GM21786 (cell line): ENCODE data around the gene CA5B.
"Not testable (repeated sequence)": the region's sequence is repeated elsewhere in the genome, so short reads cannot be mapped to it uniquely, and the experiment has no call there.

ENCODE experiments used
- ATAC-seq: cut with Tn5 transposase; IDR thresholded peaks from one replicate; pipeline ENCODE4 v1.9.1; 2021; ENCODE audit not compliant: unreplicated experiment

The CA5B gene

DNA sequence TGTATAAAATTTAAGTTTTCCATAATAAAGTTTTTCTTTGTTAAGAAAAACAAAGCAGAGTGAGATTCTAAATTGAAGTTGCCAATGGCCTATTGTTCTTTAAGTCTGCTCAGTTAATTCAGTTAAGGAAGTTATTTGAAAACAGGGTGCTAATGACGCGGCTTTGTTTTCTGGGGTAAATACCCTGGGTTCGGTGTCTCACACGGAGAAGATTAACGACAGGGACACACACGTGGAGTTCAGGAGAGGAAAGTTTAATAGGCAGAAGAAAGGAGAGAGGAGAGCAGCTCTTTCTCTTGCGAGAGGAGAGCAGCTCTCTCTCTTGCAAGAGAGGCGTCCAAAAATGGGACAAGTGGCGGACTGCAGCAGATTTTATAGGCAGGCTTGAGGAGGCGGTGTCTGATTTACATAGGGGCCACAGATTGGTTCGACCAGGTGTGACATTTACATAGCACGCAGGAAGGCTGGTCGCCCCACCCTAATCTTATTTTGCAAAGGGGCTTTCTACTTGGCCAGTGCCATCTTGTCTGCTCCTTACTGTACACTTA lies 9.6 kb downstream of the CA5B start:
- no peak for ATAC-seq

DNA sequence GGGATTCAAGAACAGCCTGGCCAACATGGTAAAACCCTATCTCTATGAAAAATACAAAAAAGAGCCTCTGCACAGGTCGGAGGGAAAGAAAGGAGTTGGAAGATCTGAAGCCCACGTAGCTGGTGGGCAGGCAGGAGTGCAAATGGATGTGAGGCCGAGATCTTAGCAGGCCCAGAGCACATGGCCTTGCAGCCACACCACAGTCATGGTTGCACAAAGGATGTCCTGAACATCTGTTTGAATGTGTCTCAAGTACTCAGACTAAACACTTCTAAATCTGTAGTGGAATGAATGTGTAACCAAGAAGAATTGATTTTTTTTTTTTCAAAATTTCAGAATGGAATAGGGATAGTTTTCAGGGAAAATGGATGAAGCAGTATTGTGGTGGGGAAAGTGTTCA lies 10.8 kb downstream of the CA5B start:
- ATAC-seq, result no peak

DNA sequence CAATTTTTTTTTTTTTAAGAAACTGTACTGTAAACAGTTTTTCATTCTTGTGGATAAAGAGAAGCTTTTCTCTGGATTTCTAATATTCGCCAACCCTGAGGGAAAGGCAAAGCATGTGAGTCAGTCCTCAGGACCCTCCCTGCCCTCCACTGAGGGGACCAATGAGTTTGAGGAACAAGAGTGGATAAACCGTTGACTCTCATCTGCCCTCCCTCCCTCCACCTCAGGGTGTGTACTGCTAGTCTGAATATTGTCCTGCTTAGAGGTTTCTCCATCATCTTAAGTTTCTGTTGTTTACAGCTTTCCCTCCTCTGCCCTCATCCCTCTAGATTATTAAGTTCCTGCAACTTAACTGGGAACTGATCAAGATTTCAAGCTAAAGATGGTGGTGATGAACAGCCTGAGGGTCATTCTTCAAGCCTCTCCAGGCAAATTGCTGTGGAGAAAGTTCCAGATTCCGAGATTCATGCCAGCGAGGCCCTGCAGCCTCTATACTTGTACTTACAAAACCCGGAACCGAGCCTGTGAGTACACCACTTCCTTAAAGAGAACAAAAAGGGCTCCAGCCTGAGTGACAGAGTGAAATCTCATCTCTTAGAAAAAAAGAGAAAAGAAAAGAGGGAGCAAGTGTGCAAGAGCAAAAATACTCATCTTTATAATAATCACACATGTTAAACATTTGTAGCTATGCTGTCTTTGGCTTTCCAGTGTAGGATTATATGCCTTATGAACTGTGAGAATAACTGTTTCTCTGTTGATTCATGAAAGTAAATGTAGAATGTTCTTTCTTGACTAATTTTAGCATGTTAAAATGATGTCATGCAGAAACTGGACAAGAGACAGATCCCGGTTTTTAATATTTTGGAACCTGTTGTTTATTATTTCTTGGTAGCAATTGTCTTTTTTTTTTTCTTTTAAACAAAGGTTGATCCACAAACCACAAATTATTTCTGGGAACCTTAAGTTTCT lies 11.9 kb downstream of the CA5B start:
- peak; percentile 82 for ATAC-seq

DNA sequence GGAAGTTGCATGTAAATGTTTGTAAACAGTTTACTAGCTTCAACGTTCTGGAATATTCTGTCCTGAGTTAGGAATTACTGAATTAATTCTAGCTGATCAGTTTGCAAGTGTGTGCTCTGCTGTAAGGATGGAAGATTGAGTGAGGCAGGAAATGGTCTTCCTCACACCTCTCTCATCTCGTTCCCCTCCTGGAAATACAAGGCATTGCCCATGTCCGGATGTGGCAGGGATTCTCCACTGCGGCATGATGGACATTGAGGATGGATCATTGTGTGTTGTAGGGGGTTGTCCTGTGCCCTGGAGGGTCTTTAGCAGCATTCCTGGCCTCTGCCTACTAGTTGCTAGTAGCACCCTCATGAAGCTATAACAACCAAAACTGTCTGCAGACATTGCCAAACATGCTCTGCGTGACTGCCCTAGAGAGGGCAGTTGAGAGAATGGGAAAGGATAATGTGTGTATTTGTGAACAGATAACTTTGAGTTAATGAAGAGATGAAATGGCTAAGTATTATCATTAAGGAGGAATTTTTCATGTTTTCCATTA lies 12.6 kb downstream of the CA5B start:
- no peak for ATAC-seq

DNA sequence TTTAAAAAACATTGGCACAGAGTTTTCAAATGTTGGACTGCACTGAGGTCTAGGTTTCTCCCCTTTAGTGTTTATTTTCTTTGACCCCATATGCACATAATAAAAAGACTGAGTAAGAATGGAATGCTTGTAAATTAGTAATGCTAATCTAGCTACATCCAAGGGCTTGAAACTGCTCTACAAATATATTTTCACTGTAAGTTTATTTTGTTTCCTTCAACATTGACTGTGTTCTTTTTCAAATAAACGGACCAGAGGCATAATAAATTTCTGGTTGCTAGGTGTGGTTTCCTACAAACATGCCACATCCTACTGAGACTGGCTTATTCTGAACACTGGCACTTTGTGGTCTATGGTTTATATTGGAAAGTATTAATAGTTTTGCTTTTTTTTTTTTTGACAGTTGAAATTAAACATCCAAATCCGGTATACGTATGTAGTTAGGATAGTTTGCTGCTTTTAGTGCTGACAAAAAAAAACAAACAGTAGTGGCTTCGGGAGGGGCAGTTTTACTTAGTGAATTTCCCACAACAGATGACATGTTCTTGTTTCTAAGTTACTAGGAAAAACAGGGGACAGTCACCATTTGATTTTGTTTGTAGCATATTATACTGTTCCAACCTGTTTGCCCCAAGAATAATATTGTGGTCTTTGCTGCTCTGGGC lies 13.2 kb downstream of the CA5B start:
- no peak for ATAC-seq

DNA sequence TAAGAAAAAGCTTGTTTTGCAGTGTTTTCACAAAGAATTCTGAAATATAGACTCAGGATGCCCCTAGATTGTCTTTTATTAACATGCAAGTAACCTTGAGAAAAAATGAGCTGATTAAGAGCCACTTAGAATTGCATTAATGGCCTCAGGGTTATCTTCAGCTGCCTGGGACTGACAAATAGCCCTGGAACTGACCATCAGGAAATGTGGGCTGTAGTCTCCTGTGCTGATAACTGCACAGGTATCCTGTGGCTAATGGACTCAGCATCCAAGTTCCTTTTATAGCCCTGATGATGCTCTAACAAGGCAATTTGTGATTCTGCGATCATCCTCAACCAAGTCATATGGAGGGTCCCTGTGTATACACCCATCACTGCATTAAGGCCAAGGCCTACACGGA lies 17.0 kb downstream of the CA5B start:
- no peak for ATAC-seq

DNA sequence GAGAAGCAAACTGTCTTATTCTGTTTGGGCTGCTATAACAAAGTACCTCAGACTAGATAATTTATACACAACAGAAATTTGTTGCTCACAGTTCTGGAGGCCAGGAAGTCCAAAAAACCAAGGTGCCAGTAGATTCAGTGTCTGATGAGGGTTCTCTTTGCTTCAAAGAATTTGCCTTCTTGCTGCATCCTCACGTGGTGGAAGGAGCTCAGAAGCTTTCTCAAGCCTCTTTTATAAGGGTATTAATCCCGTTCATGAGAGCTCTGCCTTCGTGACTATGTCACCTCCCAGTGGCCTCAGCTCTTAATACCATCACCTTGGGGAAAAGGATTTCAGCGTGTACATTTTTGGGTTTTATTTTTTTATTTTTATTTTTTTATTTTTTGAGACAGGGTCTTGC lies 20.1 kb downstream of the CA5B start:
- no peak for ATAC-seq

DNA sequence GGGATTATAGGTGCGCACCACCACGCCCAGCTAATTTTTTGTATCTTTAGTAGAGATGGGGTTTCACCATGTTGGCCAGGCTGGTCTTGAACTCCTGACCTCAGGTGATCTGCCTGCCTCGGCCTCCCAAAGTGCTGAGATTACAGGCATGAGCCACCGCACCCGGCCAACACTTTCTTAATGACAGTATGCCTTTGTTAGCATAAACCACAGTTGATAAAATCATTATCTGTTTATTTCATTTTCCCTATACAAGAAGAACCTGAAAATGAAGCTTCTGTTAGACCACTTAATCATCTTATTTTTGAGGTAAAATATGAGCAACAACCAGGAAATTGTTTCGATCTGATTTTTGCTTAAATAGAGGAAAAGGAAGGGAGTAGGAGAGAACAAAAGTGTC lies 21.8 kb downstream of the CA5B start:
- ATAC-seq, result not testable (repeated sequence)

DNA sequence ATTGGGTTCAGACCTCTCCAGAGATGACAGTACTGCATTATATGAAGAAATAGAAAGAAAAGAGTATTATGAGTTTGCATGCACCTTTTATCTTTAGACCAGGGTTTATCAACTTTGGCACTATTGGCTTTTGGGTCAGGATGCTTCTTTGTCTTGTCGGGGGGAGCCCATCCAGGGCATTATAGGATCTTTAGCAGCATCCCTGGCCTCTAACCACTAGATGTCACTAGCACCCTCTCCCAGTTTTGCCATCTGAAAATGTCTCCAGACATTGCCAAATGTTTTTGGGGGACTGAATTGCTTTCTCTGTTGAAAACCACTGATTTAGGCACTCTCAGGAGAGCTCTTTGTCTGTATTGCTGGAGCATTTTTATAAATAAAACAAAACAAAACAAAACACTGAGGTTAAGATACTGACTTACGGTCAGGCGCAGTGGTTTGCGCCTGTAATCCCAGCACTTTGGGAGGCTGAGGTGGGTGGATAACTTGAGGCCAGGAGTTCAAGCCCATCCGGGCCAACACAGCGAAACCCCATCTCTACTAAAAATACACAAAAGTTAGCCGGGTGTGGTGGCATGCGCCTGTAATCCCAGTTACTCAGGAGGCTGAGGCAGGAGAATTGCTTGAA lies 23.6 kb downstream of the CA5B start:
- ATAC-seq, result no peak

DNA sequence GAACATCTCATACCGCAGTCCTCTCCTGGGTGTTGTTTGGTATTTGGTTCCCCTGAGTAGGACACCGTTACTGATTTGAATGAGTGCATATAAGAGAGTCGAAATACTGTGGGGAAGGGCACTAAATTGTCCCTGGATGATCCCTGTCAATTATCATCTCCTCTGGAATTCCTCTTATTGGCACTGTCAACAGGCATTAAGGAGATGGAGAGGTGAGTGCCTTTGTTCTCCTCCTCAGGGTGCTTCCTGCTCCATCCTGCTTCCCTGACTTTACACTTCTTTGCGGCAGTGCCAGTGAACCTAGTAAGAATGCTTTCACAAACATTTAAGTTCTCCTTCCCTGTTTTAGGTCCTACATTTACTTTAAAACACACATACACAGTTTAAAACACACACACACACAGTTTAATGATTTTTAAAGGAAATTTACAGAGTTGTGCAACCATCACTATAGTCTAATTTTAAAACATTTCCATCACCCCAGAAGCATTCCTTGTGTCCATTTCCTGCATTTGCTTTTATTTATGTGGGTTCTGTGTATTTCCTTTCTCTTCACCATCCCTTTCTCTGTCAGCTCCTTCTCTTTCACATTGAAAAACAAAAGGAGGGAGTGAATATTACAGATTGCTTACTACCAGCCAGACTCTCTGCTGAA lies 31.4 kb downstream of the CA5B start:
- ATAC-seq, result no peak

DNA sequence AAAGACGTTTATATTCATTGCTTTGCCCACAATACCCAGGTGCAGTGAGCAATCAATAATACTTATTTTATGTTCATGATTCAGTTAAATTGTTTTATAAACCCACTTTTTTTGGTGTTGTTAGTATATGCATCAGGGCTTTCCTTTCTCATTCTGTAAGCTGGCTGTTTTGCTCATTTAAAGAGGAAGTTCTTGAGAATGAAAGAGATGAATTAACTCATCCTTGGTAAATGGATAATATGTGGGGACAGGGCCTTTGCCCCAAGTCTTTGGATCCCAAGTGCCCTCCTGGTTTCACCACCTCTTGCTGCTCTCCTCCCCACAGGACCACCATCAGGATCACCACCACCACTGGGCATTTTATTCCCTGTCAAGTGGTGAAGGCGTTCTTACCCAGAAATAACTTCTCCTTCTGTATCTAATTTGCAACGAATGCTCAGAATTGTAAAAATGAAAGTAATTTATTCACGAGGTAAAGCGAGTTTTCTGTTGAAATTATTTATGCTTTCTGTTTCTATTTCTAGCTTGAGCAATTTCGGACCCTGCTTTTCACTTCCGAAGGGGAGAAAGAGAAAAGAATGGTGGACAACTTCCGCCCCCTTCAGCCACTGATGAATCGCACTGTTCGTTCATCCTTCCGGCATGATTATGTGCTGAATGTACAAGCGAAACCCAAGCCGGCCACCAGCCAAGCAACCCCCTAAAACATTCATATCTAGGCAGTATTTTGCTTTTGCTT lies 44.1 kb downstream of the CA5B start:
- ATAC-seq, result peak; percentile 96

DNA sequence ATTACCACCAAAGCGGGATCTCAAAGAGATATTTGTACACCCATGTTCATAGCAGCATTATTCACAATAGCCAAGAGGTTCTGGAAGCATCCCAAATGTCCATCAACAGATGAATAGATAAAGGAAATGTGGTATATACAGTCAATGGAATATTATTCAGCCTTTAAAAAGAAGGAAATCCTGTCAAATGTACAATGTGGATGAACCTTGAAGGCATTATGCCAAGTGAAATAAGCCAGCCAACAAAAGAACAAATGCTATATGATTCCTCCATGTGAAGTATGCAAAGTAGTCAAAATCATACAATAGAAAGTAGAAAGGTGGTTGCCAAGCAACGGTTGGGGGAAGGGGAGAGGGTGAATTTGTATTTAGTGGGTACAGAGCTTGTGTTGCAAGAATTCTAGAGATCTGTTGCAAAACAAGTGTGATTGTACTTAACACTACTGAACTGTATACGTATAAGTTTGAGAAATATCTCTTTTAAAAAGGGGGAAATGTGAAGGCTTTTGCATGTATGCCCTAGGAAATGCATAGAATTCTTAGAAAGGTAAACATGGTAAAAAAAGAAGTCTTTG lies 47.2 kb downstream of the CA5B start:
- ATAC-seq, result no peak

DNA sequence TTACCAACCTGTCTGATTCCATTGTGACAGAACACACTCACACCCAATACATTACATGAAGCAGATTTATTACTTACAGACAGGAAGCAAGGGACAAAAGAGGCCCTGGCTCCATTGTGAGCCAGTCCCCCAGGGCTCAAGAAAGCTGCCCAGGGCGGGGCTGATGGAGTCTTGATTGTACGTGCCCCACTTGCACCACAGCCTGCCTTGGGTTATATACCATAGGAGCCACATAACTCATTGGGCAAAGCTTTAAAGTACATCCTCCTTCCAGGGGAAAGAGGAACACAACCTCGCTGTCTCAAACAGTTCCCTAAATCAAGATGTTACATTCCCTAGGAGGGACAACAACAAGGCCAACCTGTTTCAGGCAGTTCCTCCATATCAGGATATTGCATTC lies 48.8 kb downstream of the CA5B start:
- no peak for ATAC-seq

DNA sequence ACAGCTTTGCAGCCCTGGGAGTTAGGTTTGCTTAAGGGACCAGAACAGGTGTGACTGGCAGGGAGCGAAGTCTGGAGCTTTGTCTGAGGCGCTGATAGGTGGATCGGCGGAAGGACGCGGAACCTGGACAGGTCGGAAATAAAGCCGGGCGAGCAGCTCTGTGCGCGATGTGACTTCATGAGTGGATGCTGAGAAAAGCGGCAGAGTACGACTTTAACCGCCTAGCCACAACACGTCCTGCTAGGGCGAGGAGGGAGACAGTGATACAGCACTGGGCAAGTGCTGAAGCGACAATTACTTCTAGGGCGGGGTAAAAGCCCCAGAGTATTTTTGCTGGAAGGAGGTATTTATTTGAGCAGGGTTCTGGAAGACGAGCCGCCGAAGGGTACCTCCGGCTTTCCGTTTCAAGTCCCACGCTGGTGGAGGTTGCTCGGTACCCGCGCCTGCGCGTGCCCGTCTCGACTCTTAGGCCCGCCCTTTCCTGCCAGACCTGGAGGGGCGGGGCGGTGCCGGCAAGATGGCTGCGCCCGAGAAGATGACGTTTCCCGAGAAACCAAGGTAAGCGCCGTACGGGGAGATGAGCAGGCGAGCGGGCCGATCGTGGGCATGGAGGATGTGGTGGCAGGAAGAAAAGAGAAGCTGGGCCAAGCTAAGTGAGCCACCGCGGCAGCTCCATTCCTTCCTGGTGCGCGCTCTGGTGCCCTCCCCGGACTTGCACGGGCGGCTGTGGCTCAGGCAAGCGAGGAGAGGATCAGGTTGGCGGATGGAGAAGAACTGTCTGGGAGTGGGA lies 52.1 kb downstream of the CA5B start, which contains the start of gene ZRSR2:
Gene ZRSR2 (plus strand): TSS at position 506 of the 790 bp plus-strand sequence. CDS start 12 bp downstream, at position 518.
- ATAC-seq, result peak; percentile 92

DNA sequence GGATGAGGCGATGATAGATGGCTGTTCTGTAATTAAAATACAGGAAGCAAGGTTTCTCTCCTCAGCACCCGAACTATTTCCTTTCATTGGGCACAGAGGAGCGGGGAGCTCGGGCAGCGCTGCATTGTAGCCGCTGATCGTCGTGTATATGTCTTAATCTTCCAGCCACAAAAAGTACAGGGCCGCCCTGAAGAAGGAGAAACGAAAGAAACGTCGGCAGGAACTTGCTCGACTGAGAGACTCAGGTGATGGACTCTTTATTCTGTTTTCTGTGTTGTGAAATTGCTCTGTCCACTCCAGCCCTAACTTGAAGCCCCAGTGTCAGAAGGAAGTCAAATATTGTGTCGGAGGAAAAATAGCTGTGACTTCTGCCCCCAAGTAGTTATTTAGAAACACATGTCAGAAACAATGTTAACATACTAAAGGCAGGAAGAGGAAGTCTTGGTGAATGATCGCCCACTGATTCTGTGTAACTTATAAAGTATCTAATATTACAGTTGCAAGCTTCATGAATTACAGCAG lies 52.8 kb downstream of the CA5B start:
- ATAC-seq, result peak; percentile 19

DNA sequence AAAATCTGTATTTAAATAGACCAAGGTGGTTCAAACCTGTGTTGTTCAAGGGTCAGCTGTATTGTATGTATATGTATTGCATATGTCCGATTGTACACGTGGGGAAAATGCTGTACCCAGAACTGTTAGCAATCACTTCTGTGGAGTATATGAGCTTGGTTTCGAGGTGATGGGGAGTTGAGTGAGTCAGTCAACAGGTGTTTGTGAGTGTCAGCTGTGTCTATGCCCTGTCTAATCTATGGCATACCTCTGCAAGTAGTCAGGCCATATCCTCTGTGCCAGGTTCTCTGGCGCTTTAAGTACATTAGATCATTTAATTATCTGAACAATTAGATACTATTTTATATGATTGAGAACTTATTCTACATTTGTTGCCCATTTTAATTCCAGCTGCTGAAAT lies 59.6 kb downstream of the CA5B start:
- ATAC-seq, result no peak

DNA sequence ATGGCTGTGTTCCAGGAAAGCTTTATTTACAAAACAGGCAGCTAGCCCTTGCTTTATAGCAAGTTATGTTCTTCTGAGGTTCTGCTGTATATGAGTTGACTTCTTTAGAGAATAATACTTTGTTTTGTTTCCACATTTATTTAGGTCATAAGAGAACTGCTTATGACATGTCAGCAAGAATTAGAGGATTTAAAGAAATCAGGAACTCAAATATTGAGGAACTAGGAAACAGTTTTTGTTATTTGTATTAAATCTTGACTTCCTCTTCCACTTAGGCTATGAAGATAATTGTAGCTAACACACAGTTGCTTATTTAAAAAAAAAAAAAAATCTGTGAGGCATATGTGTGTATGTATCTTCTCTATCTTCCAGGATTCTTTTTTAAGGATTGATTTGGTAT lies 66.5 kb downstream of the CA5B start:
- ATAC-seq, result no peak

DNA sequence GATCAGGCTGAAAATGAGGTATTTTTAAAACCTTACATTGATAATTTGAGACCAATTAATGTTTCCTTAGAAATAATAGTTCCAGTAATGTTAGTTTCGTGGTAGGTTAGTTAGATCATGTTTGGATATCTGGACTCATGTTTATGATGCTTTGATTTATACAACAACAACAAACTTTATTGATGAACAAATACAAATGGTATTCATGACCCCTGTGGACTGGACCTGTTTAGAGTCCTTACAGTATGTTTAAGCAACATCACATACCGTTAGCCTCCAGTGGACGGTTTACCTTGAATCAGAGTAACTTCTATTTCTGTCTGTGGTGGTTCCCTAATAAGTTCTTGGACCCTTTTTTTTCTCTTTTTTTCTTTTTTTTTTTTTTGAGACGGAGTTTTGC lies 70.2 kb downstream of the CA5B start:
- ATAC-seq, result no peak
